Activated naive CD4-positive, alpha-beta T cell treated with anti-CD3 and anti-CD28 coated beads, Interleukin-2, amount 50 U/mL, for 72 hours (primary cell): Measurements from ENCODE around the gene CPE. TPM values are rescaled to one million over a fixed set of nuclear protein-coding genes. Genes with fewer than 3 reads are reported as not detected.

Experiments used
- ATAC-seq, 2 donors: fragments of 150-1000 bp; cut with Tn5 transposase; 2 replicates each; pipeline ENCODE4 v1.10.0; 2021; ENCODE audit warnings: mild to moderate bottlenecking in 2 of 2, moderate library complexity in 2 of 2
- DNase-seq, 2 donors: peaks; one replicate each; pipeline ENCODE4 v3.0.0; 2021 to 2022; ENCODE audit warnings: low spot score in 2 of 2
- H3K27ac Mint-ChIP-seq, 2 donors: one replicate each; pipeline ENCODE4 v1.8.0; 2022; ENCODE audit warnings: mild to moderate bottlenecking in 2 of 2, mixed read lengths in 2 of 2
- H3K36me3 Mint-ChIP-seq, 2 donors: one replicate each; pipeline ENCODE4 v1.8.0; 2022; ENCODE audit warnings: mixed read lengths in 2 of 2
- H3K9me3 Mint-ChIP-seq, 2 donors: one replicate each; pipeline ENCODE4 v1.8.0; 2022; ENCODE audit warnings: mixed read lengths in 2 of 2
- total RNA-seq, 2 donors: library from RNA; stranded (reverse); gene quantifications; one replicate each; pipeline ENCODE4 v1.2.3, GENCODE V29; 2022

Gene CPE
- total RNA-seq, 2 donors from 2014 or later = not detected

DNA sequence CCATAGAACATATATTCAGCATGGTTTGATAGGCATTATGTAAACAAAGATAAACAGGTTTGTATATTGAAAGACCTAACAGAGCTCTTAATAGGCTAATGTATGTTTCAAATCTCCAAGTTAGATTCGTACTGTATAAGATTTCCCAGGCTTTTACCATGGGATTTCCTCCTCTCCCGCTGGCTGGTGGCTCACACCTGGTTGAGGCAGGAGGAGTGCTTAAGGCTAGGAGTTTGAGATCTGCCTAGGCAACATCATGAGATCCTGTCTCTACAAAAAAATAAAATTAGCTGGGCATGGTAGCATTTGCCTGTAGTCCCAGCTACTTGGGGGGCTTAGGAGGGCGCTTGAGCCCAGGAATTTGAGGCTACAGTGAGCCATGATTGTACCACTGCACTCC lies 5.4 kb downstream of the CPE start:
- Mint-ChIP-seq H3K36me3 (no peaks in the 10 kb centered on the region), H3K9me3 (no peaks in the 10 kb centered on the region), H3K27ac (no peak overlapping the region)
- DNase-seq (no peak), ATAC-seq (no peak)

DNA sequence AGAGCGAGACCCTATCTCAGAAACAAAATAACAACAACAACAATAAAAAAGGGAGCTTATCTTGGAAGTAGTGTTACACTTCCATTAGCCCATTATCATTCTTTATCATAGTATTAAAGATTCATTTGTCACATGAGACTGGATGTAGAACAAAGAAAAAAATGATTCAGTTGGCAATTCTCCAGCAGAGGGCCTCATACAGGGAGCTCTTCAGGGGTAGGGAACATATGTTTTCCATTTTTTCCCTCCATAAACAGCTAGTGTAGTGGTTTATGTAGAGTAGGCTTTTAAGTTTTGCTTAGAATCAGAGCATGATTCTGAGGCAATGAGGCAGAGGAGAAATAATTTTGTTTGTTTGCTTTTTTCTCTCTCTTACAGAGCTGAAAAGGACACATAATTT lies 5.8 kb downstream of the CPE start:
- no peaks in the 10 kb centered on the region for H3K9me3 Mint-ChIP-seq
- H3K27ac Mint-ChIP-seq = no peak overlapping the region
- ATAC-seq = no peak
- no peaks in the 10 kb centered on the region for H3K36me3 Mint-ChIP-seq
- DNase-seq = no peak

DNA sequence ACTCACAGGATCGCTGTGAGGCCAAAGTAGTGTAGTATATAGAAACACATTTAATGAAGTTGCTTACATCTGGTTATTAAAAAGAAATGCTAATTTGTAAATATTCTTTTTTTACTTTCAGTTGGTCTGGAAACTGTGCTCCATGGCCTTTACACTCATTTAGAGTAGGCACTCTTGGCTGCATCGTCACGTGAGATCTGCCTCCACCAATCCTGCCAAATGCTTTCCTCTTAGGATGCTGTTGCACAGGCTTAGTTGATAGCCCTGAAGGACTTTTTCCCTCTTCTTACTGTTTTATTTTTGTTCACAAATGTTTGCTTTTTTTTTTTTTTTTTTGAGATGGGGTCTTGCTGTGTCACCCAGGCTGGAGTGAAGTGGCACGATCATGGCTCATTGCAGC lies 6.3 kb downstream of the CPE start:
- no peaks in the 10 kb centered on the region for H3K36me3 Mint-ChIP-seq
- ATAC-seq (no peak), DNase-seq (no peak)
- no peaks in the 10 kb centered on the region for H3K9me3 Mint-ChIP-seq
- H3K27ac Mint-ChIP-seq = no peak overlapping the region

DNA sequence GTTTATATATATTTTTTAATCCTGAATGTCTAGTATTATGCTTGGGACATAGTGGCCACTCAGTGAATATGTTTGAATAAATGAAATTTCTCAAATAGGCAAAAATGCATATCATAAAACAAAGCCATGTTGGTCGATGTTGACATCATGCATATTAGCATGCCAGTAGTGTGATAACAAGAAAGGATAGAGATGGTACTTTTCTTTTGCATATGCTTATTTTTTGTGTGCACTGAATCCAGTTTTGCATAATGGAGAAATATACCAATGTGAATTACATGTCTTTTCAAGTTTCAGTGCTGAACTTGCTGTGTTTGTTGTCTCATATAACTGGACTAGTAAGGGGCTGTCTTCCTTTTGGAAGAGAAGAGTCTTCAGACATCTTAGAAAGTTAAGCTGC lies 7.5 kb downstream of the CPE start:
- DNase-seq (no peak), ATAC-seq (no peak)
- Mint-ChIP-seq H3K27ac (no peak overlapping the region), H3K36me3 (no peaks in the 10 kb centered on the region), H3K9me3 (no peaks in the 10 kb centered on the region)

DNA sequence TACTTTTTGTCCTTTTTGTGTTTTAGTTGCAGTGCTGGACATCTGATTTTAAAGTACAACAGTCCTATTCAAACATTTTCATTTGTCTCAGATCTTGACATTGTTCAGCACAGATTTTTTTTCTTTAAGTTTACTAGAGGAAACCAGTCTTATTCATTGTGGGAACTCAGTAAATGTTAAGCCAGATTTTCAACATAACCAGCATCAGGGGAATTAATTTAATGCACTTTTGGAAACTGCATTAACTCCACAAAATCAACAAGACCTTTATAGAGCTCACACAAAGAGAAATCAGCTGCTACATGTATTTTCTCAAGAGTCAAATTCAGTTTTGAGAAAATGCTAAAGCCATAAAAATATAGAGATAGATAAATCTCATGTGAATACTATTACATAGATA lies 9.9 kb downstream of the CPE start:
- H3K36me3 Mint-ChIP-seq = no peaks in the 10 kb centered on the region
- DNase-seq (no peak), ATAC-seq (no peak)
- no peaks in the 10 kb centered on the region for H3K9me3 Mint-ChIP-seq
- H3K27ac Mint-ChIP-seq = no peak overlapping the region

DNA sequence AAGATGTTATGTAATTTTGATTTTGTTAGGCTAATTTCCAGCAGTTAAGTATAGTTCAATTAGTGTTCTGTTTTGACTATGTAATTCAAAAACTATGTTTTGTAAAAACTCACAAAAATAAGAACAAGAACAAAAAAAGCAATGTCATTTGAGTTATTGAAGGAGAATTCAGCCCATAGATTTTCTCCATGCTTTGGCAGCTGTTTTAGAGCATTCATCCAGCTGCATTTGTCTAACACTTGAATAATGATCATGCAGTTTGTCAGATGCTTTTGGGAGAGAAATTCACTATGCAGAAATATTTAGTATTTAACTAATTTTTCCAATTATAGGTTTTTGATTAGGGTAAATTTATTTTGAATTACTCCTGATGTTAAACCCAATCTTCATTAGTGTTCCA lies 14.2 kb downstream of the CPE start:
- no peak overlapping the region for H3K27ac Mint-ChIP-seq

DNA sequence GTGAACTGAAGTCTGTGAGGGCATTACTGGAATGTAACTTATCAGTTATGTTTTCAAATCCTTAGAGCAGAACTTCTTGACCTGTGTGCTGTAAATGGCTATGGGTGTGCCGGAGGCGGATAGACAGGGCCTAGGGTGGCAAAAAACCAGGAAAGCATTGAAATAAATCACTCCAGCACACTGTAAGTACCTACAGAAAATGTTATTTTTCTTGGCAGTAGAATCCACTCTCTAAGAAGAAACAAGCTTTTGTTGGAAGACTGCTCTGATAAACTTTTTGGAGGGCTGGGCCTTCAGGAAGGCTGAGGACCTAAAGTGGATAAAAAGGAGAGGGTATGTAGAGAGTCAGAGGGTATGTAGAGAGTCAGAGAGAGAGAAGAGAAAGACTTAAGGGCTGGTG lies 14.9 kb downstream of the CPE start:
- no peak for ATAC-seq
- Mint-ChIP-seq H3K36me3 (no peaks in the 10 kb centered on the region), H3K27ac (peak overlapping the region in 1 of 2 donors; percentile 2), H3K9me3 (no peaks in the 10 kb centered on the region)
- DNase-seq = no peak

More for the DNA sequence above, 14.2 kb downstream of the CPE start:
- ATAC-seq (no peak), DNase-seq (no peak)
- Mint-ChIP-seq H3K9me3 (no peaks in the 10 kb centered on the region), H3K36me3 (no peaks in the 10 kb centered on the region)

DNA sequence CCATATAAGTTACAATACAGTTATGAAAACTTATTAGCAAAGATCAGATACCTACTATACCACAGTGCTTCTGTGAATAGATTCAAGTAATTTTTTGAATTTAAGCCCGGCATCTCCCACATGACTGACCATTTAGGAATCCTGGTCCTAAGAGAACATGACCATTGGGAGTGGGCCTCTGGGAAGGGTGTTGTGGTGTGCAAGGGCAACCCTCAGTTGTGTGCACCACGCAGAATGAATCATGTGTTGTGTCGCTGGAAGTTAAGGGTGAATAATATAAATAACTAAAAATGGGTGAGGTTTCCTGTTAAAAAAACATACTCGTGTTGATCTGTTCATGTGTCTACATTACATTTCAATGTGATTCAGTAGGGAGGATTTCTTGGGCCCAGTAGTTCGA lies 15.5 kb downstream of the CPE start:
- H3K27ac Mint-ChIP-seq = peak overlapping the region in 1 of 2 donors; percentile 2
- DNase-seq (no peak), ATAC-seq (no peak)
- no peaks in the 10 kb centered on the region for H3K36me3 Mint-ChIP-seq
- H3K9me3 Mint-ChIP-seq = no peaks in the 10 kb centered on the region

DNA sequence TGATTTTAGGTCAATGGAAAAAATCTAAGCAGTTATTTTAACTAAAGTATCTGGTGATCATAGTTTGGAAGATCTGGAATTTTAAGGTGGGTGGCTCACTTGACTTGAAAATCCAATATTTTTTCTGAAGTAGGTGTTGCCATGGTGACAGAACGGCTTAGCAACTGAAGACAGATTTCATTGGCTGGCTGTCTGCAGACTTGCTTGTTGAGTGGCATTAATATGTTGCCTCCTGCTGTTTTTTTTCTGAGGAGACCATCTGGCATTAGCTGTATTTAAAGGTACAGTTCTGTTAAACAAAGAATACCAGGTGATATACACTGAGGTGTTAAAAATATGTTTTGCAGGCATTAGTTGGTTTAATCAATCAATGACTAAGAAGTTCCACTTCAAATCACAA lies 19.8 kb downstream of the CPE start:
- H3K27ac Mint-ChIP-seq = no peak overlapping the region
- DNase-seq = no peak
- no peak for ATAC-seq
- no peaks in the 10 kb centered on the region for H3K9me3 Mint-ChIP-seq
- H3K36me3 Mint-ChIP-seq = no peaks in the 10 kb centered on the region

DNA sequence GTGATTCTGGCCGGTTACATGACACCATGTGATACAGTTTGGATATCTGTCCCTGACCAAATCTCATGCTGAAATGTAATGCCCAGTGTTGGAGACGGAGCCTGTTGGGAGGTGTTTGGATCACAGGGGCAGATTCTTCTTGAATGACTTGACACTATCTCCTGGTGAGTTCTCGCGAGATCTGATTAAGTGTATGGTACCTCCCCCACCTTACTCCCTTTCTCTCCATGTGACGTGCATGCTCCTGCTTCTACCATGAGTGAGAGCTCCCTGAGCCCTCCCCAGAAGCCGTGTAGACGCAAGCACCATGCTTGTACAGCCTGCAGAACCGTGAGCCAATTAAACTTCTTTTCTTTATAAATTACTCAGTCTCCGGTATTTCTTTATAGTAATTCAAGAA lies 23.6 kb downstream of the CPE start:
- H3K27ac Mint-ChIP-seq = no peak overlapping the region

DNA sequence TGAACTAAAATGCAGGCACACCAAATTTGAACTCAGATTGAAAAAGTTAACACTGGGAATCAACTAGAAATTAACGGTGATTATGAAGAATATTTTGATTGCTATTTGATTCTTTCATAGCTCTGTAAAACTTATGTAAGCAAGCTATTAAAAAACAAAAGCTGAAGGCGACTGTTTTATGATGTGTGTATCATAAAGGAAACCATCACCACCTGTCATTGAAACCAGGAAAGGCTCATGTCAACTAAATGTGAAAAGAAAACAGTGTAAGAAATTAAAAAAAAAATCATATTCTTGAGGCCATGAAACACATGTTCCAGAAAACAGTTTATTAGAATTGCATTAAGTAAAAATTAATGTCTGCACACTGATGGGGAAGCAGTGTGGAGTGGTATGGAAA lies 24.2 kb downstream of the CPE start:
- H3K9me3 Mint-ChIP-seq = no peaks in the 10 kb centered on the region
- no peaks in the 10 kb centered on the region for H3K36me3 Mint-ChIP-seq
- ATAC-seq (no peak), DNase-seq (no peak)
- no peak overlapping the region for H3K27ac Mint-ChIP-seq

More for the DNA sequence above, 23.6 kb downstream of the CPE start:
- no peaks in the 10 kb centered on the region for H3K9me3 Mint-ChIP-seq
- ATAC-seq (no peak), DNase-seq (no peak)
- H3K36me3 Mint-ChIP-seq = no peaks in the 10 kb centered on the region

DNA sequence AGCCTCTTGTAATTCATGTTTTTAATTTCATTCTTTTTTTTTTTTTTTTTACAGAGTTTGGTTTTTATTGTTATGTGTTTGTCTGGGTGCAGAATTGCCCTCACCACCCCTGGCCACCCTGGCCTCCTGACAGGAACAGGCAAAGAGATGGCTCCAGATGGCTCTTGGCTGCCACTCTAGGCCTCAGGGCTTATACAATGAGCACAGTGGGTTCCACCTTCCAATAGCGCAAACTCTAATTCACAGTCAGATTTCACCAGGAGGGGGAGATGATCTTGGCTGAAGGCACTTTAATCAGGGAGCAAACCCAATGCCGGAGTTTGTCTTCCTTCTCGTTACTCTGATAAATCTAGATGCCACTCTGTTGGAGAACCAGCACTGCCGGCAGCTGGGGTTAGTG lies 24.8 kb downstream of the CPE start:
- no peak for DNase-seq
- H3K9me3 Mint-ChIP-seq = no peaks in the 10 kb centered on the region
- no peaks in the 10 kb centered on the region for H3K36me3 Mint-ChIP-seq
- ATAC-seq = no peak
- H3K27ac Mint-ChIP-seq = no peak overlapping the region

DNA sequence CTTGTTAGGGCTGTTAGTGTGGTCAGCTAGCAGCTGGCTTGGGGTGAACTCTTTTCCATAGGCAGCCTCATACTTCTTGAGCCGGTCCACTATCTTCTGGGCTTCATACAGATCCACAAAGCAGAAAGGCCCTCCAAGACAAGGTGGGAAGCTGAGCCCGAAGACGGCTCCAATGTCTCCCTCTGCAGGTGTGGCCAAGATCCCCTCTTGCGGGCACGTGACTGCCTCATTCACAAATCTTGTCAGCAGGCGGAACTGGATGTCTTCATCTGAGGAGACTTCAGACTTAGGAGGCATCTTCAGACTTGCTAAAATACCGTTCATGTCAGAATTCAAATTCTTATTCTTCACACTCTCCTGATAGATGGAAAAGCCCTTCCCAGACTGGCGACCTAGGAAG lies 25.3 kb downstream of the CPE start:
- Mint-ChIP-seq H3K9me3 (no peaks in the 10 kb centered on the region), H3K27ac (no peak overlapping the region), H3K36me3 (no peaks in the 10 kb centered on the region)
- DNase-seq (no peak), ATAC-seq (no peak)

DNA sequence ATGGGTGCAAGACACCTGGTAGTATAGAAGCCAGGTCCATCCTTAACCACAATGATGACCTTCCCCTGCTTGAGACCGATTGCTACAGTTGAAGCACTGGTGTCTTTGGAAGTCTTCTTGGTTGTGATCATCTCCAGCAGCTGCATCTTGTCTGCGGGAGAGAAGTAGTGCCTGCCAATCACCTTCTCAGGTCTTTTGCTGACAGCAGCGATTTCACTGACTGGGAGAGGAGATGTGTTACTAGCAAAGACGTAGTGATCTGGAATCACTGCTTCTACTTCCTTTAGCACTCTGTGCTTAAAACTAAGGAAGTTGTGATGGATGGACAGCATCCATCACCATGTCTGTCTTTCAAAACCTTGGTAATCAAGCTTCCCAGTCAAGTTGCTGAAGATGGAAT lies 25.9 kb downstream of the CPE start:
- ATAC-seq = no peak
- Mint-ChIP-seq H3K27ac (no peak overlapping the region), H3K9me3 (no peaks in the 10 kb centered on the region), H3K36me3 (no peaks in the 10 kb centered on the region)
- no peak for DNase-seq

DNA sequence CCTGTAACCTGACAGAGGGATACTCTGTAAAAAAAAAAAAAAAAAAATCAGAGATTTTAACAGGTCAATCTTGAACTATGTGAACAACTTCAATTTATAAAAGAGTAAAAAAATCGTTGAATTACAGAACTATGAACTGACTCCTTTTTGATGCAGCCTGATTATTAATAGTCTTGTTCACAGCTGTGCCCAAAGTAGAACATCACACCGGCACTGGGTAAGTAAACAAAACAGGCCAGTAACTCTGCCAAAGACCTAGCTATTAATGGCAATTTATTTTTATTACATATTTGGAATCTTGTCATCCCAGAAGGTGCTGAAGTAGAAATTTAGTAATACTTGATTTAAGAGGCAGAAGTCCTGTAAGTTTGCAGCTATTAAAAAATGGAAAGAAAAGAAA lies 31.4 kb downstream of the CPE start:
- no peaks in the 10 kb centered on the region for H3K36me3 Mint-ChIP-seq
- no peaks in the 10 kb centered on the region for H3K9me3 Mint-ChIP-seq
- no peak for ATAC-seq
- H3K27ac Mint-ChIP-seq = no peak overlapping the region
- no peak for DNase-seq

DNA sequence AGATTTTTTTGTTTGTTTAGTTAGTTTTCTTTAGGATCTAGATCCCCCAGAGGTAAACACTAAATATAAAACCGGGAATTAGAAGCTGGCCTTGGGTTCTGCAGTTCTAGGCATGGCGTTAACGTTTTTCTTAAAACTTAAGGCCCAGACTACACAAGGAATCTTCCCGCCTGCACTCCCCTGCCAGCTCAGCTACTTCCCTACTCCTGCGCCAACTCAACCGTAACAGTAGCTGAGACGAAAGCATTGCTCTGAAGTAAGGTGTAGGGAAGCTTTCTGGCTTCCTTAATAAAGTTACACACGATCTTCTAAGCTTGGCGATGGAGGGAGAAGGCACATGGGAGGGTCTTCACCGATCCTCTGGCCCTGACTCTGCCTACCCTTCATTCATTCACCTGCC lies 37.1 kb downstream of the CPE start:
- DNase-seq (no peak), ATAC-seq (no peak)
- Mint-ChIP-seq H3K9me3 (no peaks in the 10 kb centered on the region), H3K27ac (no peak overlapping the region), H3K36me3 (no peaks in the 10 kb centered on the region)

DNA sequence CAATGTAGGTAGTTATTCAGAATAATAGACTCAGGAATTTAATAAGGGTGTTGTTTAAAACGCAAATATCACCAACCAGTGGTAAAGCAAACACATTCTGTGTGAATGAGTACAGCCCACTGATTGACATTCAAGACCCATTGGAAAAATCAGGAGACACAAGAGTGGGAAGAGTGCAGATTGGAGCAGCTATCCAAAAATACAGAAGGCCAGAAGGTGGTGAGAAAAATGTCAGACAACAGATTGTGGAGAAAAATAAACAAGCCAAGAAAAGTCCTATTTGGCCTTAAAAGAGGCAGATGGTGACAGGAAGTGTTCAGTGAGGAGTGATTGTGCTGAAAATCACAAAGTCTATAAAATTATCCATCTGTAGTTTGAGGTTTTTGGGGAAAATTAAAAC lies 39.3 kb downstream of the CPE start:
- H3K9me3 Mint-ChIP-seq = no peaks in the 10 kb centered on the region
- no peak for DNase-seq
- ATAC-seq = no peak
- H3K36me3 Mint-ChIP-seq = no peaks in the 10 kb centered on the region
- no peak overlapping the region for H3K27ac Mint-ChIP-seq

DNA sequence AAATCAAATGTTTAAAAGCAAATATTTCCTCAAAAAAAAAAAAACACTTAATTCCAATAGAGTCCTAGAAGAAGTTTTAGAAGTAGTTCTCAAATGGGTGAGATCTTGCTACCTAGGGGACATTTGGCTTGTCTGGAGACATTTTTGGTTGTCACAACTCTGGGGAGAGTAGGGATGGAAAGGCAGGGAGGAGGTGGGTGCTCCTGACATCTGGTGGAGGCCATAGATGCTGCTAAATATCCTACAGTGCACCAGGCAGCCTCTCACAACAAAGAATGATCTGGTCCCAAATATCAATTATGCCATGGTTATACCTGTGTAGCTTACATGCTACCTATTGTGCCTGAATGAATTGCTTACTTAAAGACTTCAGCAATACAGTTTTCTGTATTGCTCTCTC lies 46.8 kb downstream of the CPE start:
- no peak overlapping the region for H3K27ac Mint-ChIP-seq

DNA sequence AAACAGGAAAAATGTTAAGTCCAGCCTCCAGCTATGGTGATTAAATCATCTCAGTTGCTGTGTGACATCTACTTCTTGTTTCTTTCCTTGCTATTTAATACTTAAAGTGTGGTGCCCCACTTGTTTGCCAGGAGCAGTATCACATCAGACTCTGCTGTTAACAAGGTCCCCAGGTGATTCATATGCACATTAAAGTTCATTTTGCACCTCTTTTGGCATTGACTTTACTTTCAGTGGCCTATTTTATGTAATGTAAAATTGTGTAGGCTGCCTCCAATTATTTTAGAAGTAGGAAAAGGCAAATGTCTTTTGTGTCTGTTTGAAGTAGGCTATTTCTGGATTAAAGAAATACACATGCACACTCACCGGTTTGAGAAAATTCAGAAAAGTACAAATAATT lies 47.5 kb downstream of the CPE start:
- no peak overlapping the region for H3K27ac Mint-ChIP-seq
- ATAC-seq (peak in 1 of 2 donors; percentile 48), DNase-seq (no peak)

More for the DNA sequence above, 46.8 kb downstream of the CPE start:
- Mint-ChIP-seq H3K36me3 (no peaks in the 10 kb centered on the region), H3K9me3 (no peaks in the 10 kb centered on the region)
- no peak for ATAC-seq
- DNase-seq = no peak

More for the DNA sequence above, 47.5 kb downstream of the CPE start:
- no peaks in the 10 kb centered on the region for H3K9me3 Mint-ChIP-seq
- H3K36me3 Mint-ChIP-seq = no peaks in the 10 kb centered on the region
